Naive thymus-derived CD4-positive, alpha-beta T cell (primary cell): ENCODE measurements around the gene ELMO1. TPM values are rescaled to one million over a fixed set of nuclear protein-coding genes. Genes with fewer than 3 reads are reported as not detected.

Experiments
- ATAC-seq: fragments of 150-1000 bp; cut with Tn5 transposase; 2 replicates; pipeline ENCODE4 v1.10.0; 2021; ENCODE audit warnings: mild to moderate bottlenecking, moderate library complexity
- CTCF ChIA-PET: fragments of 350-600 bp; sonication (Branson Sonifier 250); formaldehyde crosslinking; loops from one replicate; lab custom pipeline; 2021; ENCODE audit warnings: antibody characterized with exemption; lab: Charles Lee
- POLR2A ChIA-PET: fragments of 350-600 bp; sonication (Branson Sonifier 250); formaldehyde crosslinking; loops from one replicate; lab custom pipeline; 2021; ENCODE audit warnings: antibody characterized with exemption, inconsistent platforms; lab: Charles Lee
- DNase-seq, 9 donors: peaks; one replicate each; pipeline versions ENCODE4 v3.0.0 to v3.0.0-alpha.2; 2020 to 2022; ENCODE audit warnings: mixed read lengths in 1 of 9
- H3K27ac ChIP-seq: one replicate; pipeline ENCODE4 v1.7.0; 2013; ENCODE audit warnings: mild to moderate bottlenecking, low read depth, low read length, moderate library complexity
- H3K27me3 ChIP-seq, 2 donors: one replicate each; pipeline ENCODE4 v1.7.0; 2013; ENCODE audit warnings: low read length in 2 of 2, mild to moderate bottlenecking in 2 of 2, moderate library complexity in 2 of 2; ENCODE audit not compliant: control insufficient read depth in 2 of 2, insufficient read depth in 2 of 2
- H3K36me3 ChIP-seq, 3 experiments: 1 replicate in 2 of 3; 2 replicates in 1 of 3; pipeline ENCODE4 v1.7.0; 2013; ENCODE audit warnings: low read length in 3 of 3, mild to moderate bottlenecking in 3 of 3, moderate library complexity in 1 of 3; ENCODE audit not compliant: insufficient read depth in 3 of 3, control insufficient read depth in 2 of 3
- H3K4me1 ChIP-seq, 2 donors: one replicate each; pipeline ENCODE4 v1.7.0; 2013; ENCODE audit warnings: low read length in 2 of 2, mild to moderate bottlenecking in 2 of 2, moderate library complexity in 1 of 2; ENCODE audit not compliant: control insufficient read depth in 2 of 2, insufficient read depth in 2 of 2
- H3K4me3 ChIP-seq: 2 replicates; pipeline ENCODE4 v1.7.0; 2013; ENCODE audit warnings: mild to moderate bottlenecking, low read length
- H3K9me3 ChIP-seq, 3 experiments: 1 replicate in 2 of 3; 2 replicates in 1 of 3; pipeline ENCODE4 v1.7.0; 2013; ENCODE audit warnings: low read length in 3 of 3; ENCODE audit not compliant: control insufficient read depth in 2 of 3
- H3K27ac Mint-ChIP-seq, 9 donors: one replicate each; pipeline ENCODE4 v1.8.0; 2020 to 2022; ENCODE audit warnings: mixed read lengths in 9 of 9, mild to moderate bottlenecking in 8 of 9, moderate library complexity in 5 of 9, inconsistent platforms in 2 of 9
- H3K27me3 Mint-ChIP-seq, 5 donors: one replicate each; pipeline ENCODE4 v1.8.0; 2021 to 2022; ENCODE audit warnings: mixed read lengths in 5 of 5, mild to moderate bottlenecking in 1 of 5
- H3K36me3 Mint-ChIP-seq, 5 donors: one replicate each; pipeline ENCODE4 v1.8.0; 2020 to 2022; ENCODE audit warnings: mixed read lengths in 5 of 5, mild to moderate bottlenecking in 3 of 5, inconsistent platforms in 1 of 5
- H3K4me1 Mint-ChIP-seq, 7 donors: one replicate each; pipeline ENCODE4 v1.8.0; 2020 to 2022; ENCODE audit warnings: mixed read lengths in 7 of 7, mild to moderate bottlenecking in 3 of 7, inconsistent platforms in 1 of 7
- H3K4me3 Mint-ChIP-seq, 10 donors: one replicate each; pipeline ENCODE4 v1.8.0; 2020 to 2022; ENCODE audit warnings: mild to moderate bottlenecking in 10 of 10, mixed read lengths in 10 of 10, moderate library complexity in 6 of 10, inconsistent platforms in 2 of 10
- H3K9me3 Mint-ChIP-seq, 11 donors: one replicate each; pipeline ENCODE4 v1.8.0; 2020 to 2022; ENCODE audit warnings: mixed read lengths in 11 of 11, mild to moderate bottlenecking in 4 of 11, inconsistent platforms in 1 of 11, moderate library complexity in 1 of 11
- intact Hi-C, 2 donors: fragments of 100-400 bp; cut with micrococcal nuclease; formaldehyde crosslinking; loops; one replicate each; pipeline ENCODE4 v1.15.1; 2023
- polyA plus RNA-seq, 2 donors: library from polyadenylated mRNA; unstranded; fragments of 300-500 nt; fragmentation: Illumina TruSeq; gene quantifications; one replicate each; pipeline ENCODE4 v1.2.3, GENCODE V29; 2021
- total RNA-seq, 6 experiments: library from RNA in 5 of 6; stranded (reverse) in 5 of 6; gene quantifications; 1 replicate in 5 of 6; 2 replicates in 1 of 6; pipeline ENCODE4 v1.2.3 and lab custom pipeline; 2021 to 2026

Gene ELMO1
- total and polyA plus RNA-seq, 7 experiments from 2014 or later, result 63.6 to 160 (median 124) TPM

- Mint-ChIP-seq H3K27ac (peak overlapping the region in 4 of 9 donors; percentile 18 to 74 (median 23)), H3K36me3 (peaks cover 4 to 56% (median 20%) of the 10 kb centered on the region in 5 donors), H3K4me1 (peaks cover 0 to 20% (median 13%) of the 10 kb centered on the region in 7 donors)
Observed at GRCh38 chr7:37201876-37202198, 246.8 kb downstream of the ELMO1 start.

GRCh38 chr7:37201003-37201875 is 247.4 kb downstream of the ELMO1 start:
- no peaks in the 10 kb centered on the region for H3K9me3 ChIP-seq
- no peaks in the 10 kb centered on the region for H3K27me3 Mint-ChIP-seq
- DNase-seq, result peak in 5 of 9 donors; percentile 10 to 44 (median 18)
- peaks cover 5 to 60% (median 23%) of the 10 kb centered on the region in 5 donors for H3K36me3 Mint-ChIP-seq
- no peaks in the 10 kb centered on the region for H3K9me3 Mint-ChIP-seq
- CTCF ChIA-PET, result interaction anchor here (0.7 to 6.1 kb wide), 11 partner anchors 14 to 760 kb away, joined by 3 to 31 read pairs (median 4); no protein-coding TSS in a partner anchor
- H3K36me3 ChIP-seq, result peaks cover 0 to 38% (median 7%) of the 10 kb centered on the region in 3 experiments
- POLR2A ChIA-PET, result no interaction called here
- H3K4me1 Mint-ChIP-seq, result peaks cover 0 to 19% (median 11%) of the 10 kb centered on the region in 7 donors
- H3K27ac Mint-ChIP-seq, result peak overlapping the region in 5 of 9 donors; percentile 18 to 74 (median 28)
- no peak overlapping the region for H3K4me3 Mint-ChIP-seq
- intact Hi-C loops, result loop anchor here in 1 of 2 donors (1.0 kb wide), 1 partner anchor 760 kb away; no protein-coding TSS in a partner anchor
- H3K4me3 ChIP-seq, result no peak overlapping the region
- no peaks in the 10 kb centered on the region for H3K27me3 ChIP-seq
- ATAC-seq, result peak; percentile 64
- no peak overlapping the region for H3K27ac ChIP-seq
- H3K4me1 ChIP-seq, result no peaks in the 10 kb centered on the region

More at GRCh38 chr7:37201876-37202198, 246.8 kb downstream of the ELMO1 start:
- Mint-ChIP-seq H3K9me3 (no peaks in the 10 kb centered on the region), H3K4me3 (no peak overlapping the region), H3K27me3 (no peaks in the 10 kb centered on the region)
- Histone ChIP-seq H3K4me3 (no peak overlapping the region), H3K36me3 (peaks cover 0 to 32% (median 4%) of the 10 kb centered on the region in 3 experiments), H3K4me1 (no peaks in the 10 kb centered on the region), H3K27me3 (no peaks in the 10 kb centered on the region), H3K27ac (no peak overlapping the region), H3K9me3 (no peaks in the 10 kb centered on the region)
- DNase-seq (no peak), ATAC-seq (no peak)
- intact Hi-C loops, result loop anchor here in 1 of 2 donors (1.0 kb wide), 1 partner anchor 761 kb away; no protein-coding TSS in a partner anchor
- POLR2A ChIA-PET, result no interaction called here
- CTCF ChIA-PET, result interaction anchor here (0.8 to 6.1 kb wide), 3 partner anchors 16 to 714 kb away, joined by 3 to 31 read pairs (median 12); no protein-coding TSS in a partner anchor

- H3K36me3 Mint-ChIP-seq, result peaks cover 4 to 55% (median 18%) of the 10 kb centered on the region in 5 donors
- H3K9me3 Mint-ChIP-seq, result no peaks in the 10 kb centered on the region
- H3K4me1 ChIP-seq, result no peaks in the 10 kb centered on the region
- ChIA-PET POLR2A (no interaction called here), CTCF (interaction anchor here (0.6 to 6.1 kb wide), 13 partner anchors 10 to 806 kb away, joined by 3 to 31 read pairs (median 6); no protein-coding TSS in a partner anchor)
- H3K4me3 ChIP-seq, result no peak overlapping the region
- no peak overlapping the region for H3K27ac ChIP-seq
- H3K4me3 Mint-ChIP-seq, result no peak overlapping the region
- no peaks in the 10 kb centered on the region for H3K27me3 ChIP-seq
- ATAC-seq (peak; percentile 89), DNase-seq (peak; percentile 52 to 75 (median 66))
- H3K27ac Mint-ChIP-seq, result peak overlapping the region in 4 of 9 donors; percentile 28 to 69 (median 49)
- H3K27me3 Mint-ChIP-seq, result no peaks in the 10 kb centered on the region
- peaks cover 10 to 24% (median 15%) of the 10 kb centered on the region in 7 donors for H3K4me1 Mint-ChIP-seq
- intact Hi-C loops, result loop anchor here (1.0 to 5.0 kb wide), 4 partner anchors 512 to 758 kb away; no protein-coding TSS in a partner anchor
- no peaks in the 10 kb centered on the region for H3K9me3 ChIP-seq
- H3K36me3 ChIP-seq, result peaks cover 0 to 34% (median 7%) of the 10 kb centered on the region in 3 experiments
Observed at GRCh38 chr7:37198906-37199485, 249.7 kb downstream of the ELMO1 start.

GRCh38 chr7:37198041-37198905 is 250.4 kb downstream of the ELMO1 start:
- Mint-ChIP-seq H3K27ac (peak overlapping the region in 1 of 9 donors; percentile 59), H3K36me3 (peaks cover 3 to 53% (median 15%) of the 10 kb centered on the region in 5 donors), H3K9me3 (no peaks in the 10 kb centered on the region), H3K4me3 (no peak overlapping the region), H3K4me1 (peaks cover 13 to 28% (median 18%) of the 10 kb centered on the region in 7 donors), H3K27me3 (no peaks in the 10 kb centered on the region)
- Histone ChIP-seq H3K9me3 (no peaks in the 10 kb centered on the region), H3K36me3 (peaks cover 0 to 34% (median 7%) of the 10 kb centered on the region in 3 experiments), H3K4me3 (no peak overlapping the region), H3K4me1 (no peaks in the 10 kb centered on the region), H3K27ac (no peak overlapping the region), H3K27me3 (no peaks in the 10 kb centered on the region)
- POLR2A ChIA-PET, result no interaction called here
- DNase-seq (peak in 1 of 9 donors; percentile 8), ATAC-seq (no peak)
- CTCF ChIA-PET, result interaction anchor here (0.6 to 6.1 kb wide), 13 partner anchors 10 to 805 kb away, joined by 3 to 31 read pairs (median 5); no protein-coding TSS in a partner anchor
- intact Hi-C loops, result loop anchor here in 1 of 2 donors (2.0 to 5.0 kb wide), 2 partner anchors 511 to 757 kb away; no protein-coding TSS in a partner anchor

- H3K27ac ChIP-seq, result no peak overlapping the region
- no peaks in the 10 kb centered on the region for H3K9me3 ChIP-seq
- DNase-seq (no peak), ATAC-seq (no peak)
- H3K4me1 Mint-ChIP-seq, result peaks cover 13 to 29% (median 19%) of the 10 kb centered on the region in 7 donors
- H3K27ac Mint-ChIP-seq, result peak overlapping the region in 3 of 9 donors; percentile 15 to 87 (median 58)
- H3K36me3 ChIP-seq, result peaks cover 0 to 34% (median 7%) of the 10 kb centered on the region in 3 experiments
- H3K4me1 ChIP-seq, result no peaks in the 10 kb centered on the region
- H3K27me3 ChIP-seq, result no peaks in the 10 kb centered on the region
- H3K4me3 ChIP-seq, result no peak overlapping the region
- ChIA-PET CTCF (interaction anchor here (0.6 to 6.1 kb wide), 5 partner anchors 11 to 710 kb away, joined by 3 to 31 read pairs (median 10); no protein-coding TSS in a partner anchor), POLR2A (no interaction called here)
- intact Hi-C loops, result loop anchor here in 1 of 2 donors (5.0 kb wide), 1 partner anchor 510 kb away; no protein-coding TSS in a partner anchor
- H3K9me3 Mint-ChIP-seq, result no peaks in the 10 kb centered on the region
- peaks cover 3 to 50% (median 15%) of the 10 kb centered on the region in 5 donors for H3K36me3 Mint-ChIP-seq
- H3K4me3 Mint-ChIP-seq, result no peak overlapping the region
- H3K27me3 Mint-ChIP-seq, result no peaks in the 10 kb centered on the region
Observed at GRCh38 chr7:37197108-37197507, 251.6 kb downstream of the ELMO1 start.
